Uterus (tissue), 4 donors: ENCODE data around the gene CBLB. TPM values are rescaled to one million over a fixed set of nuclear protein-coding genes. Genes with fewer than 3 reads are reported as not detected.

Experiments used
- DNase-seq, 2 donors: peaks; one replicate each; pipeline ENCODE4 v3.0.0-alpha.2; 2019 to 2020
- H3K27ac ChIP-seq, 2 donors: fragments of 200-600 bp; sonication (generic); 1 replicate in 1 of 2; 2 replicates in 1 of 2; pipeline ENCODE4 v1.5.1; 2016 to 2018
- H3K27me3 ChIP-seq, 2 donors: fragments of 200-600 bp; sonication (generic); one replicate each; pipeline ENCODE4 v1.5.1; 2018 to 2019; ENCODE audit warnings: control low read depth in 1 of 2
- H3K36me3 ChIP-seq, 2 donors: fragments of 200-600 bp; sonication (generic); one replicate each; pipeline ENCODE4 v1.5.1; 2019; ENCODE audit warnings: control low read depth in 1 of 2
- H3K4me1 ChIP-seq, 2 donors: fragments of 200-600 bp; sonication (generic); one replicate each; pipeline ENCODE4 v1.5.1; 2018 to 2019; ENCODE audit warnings: control low read depth in 1 of 2
- H3K4me3 ChIP-seq, 2 donors: fragments of 200-600 bp; sonication (generic); 1 replicate in 1 of 2; 2 replicates in 1 of 2; pipeline ENCODE4 v1.5.1; 2018 to 2019; ENCODE audit warnings: mild to moderate bottlenecking in 1 of 2
- H3K9me3 ChIP-seq, 2 donors: fragments of 200-600 bp; sonication (generic); one replicate each; pipeline ENCODE4 v1.5.1; 2019; ENCODE audit warnings: control low read depth in 1 of 2
- POLR2A ChIP-seq, 2 donors: fragments of 450-650 bp; IDR thresholded peaks; one replicate each; pipeline ENCODE4 v1.6.1; 2016; ENCODE audit warnings: antibody characterized with exemption in 2 of 2, mild to moderate bottlenecking in 1 of 2, moderate library complexity in 1 of 2
- intact Hi-C: fragments of 100-400 bp; cut with DNase I; formaldehyde crosslinking; loops from one replicate; pipeline ENCODE4 v1.15.1; 2023; ENCODE audit warnings: low total_unique reads
- total RNA-seq, 4 donors: library from RNA; depleted of rRNA in 3 of 4; stranded (reverse); fragments of >200 nt in 3 of 4; gene quantifications; one replicate each; pipeline versions ENCODE4 v1.1.0 to v1.2.4, GENCODE V29; 2014 to 2023
- TF ChIP-seq, protein P1 (sequence below), 4 experiments: fragments of 200-600 bp in 2 of 4; fragments of 450-650 bp in 2 of 4; sonication (generic) in 2 of 4; IDR thresholded peaks; one replicate each; pipeline ENCODE4 v1.5.1; 2016 to 2019; ENCODE audit warnings: antibody characterized with exemption in 4 of 4, mild to moderate bottlenecking in 2 of 4, moderate library complexity in 1 of 4
- donor health status: DM: yes; HTN: yes; CAD: no.

CBLB gene
- total RNA-seq, 4 donors from 2014 or later: 26.1 to 86.2 (median 44.5) TPM

DNA sequence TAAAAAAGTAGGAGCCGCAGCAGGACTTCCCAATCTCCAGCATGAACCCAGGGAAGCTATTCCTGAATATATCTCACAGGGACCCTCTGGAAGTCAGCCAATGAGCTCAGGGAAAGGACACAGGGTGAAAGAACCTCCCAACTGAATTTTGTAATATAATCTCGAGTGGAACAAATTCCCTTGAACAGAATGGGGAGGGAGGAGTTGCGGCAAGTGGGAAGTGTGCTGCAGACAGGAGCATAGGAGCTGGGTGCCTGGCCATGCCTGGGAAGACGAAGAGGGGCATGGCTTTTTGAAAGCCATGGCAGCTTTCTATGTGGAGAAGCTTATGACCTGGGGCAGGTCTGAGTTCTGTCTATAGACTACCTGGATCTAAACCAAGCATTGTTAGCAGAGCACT, 98.4 kb downstream of the CBLB start:
- H3K36me3 ChIP-seq: no peaks in the 10 kb centered on the region
- H3K4me1 ChIP-seq: no peaks in the 10 kb centered on the region
- intact Hi-C loops: no loop called here
- H3K9me3 ChIP-seq: no peaks in the 10 kb centered on the region
- no peak for DNase-seq
- no peaks in the 10 kb centered on the region for H3K27me3 ChIP-seq
- TF ChIP-seq, protein P1, sequence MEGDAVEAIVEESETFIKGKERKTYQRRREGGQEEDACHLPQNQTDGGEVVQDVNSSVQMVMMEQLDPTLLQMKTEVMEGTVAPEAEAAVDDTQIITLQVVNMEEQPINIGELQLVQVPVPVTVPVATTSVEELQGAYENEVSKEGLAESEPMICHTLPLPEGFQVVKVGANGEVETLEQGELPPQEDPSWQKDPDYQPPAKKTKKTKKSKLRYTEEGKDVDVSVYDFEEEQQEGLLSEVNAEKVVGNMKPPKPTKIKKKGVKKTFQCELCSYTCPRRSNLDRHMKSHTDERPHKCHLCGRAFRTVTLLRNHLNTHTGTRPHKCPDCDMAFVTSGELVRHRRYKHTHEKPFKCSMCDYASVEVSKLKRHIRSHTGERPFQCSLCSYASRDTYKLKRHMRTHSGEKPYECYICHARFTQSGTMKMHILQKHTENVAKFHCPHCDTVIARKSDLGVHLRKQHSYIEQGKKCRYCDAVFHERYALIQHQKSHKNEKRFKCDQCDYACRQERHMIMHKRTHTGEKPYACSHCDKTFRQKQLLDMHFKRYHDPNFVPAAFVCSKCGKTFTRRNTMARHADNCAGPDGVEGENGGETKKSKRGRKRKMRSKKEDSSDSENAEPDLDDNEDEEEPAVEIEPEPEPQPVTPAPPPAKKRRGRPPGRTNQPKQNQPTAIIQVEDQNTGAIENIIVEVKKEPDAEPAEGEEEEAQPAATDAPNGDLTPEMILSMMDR (IDR thresholded peaks at IDR 0.05): no peak
- no peak for TF ChIP-seq POLR2A (IDR thresholded peaks at IDR 0.05)
- no peak overlapping the region for H3K4me3 ChIP-seq
- no peak overlapping the region for H3K27ac ChIP-seq

DNA sequence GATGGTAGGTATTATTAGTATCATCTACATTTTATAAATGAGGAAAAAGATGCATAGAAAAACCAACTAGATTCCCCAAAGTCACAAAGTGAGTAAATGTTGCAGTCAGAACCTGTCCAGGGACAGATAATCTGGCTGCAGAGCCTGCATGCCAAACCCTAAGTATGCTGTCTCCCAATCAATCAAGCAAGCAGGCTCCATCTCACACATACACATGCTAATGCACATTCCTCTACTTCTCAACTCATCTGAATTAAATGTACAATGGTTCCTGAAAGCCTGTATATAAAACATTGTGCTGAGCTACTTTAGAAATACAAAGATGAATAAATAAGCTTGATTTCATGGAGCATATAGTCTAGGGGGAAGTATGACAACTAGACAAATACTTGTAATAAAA, 101.0 kb downstream of the CBLB start:
- no peak for DNase-seq
- TF ChIP-seq, protein P1 (IDR thresholded peaks at IDR 0.05): no peak
- TF ChIP-seq POLR2A (IDR thresholded peaks at IDR 0.05): no peak
- intact Hi-C loops: no loop called here
- Histone ChIP-seq H3K36me3 (no peaks in the 10 kb centered on the region), H3K4me1 (no peaks in the 10 kb centered on the region), H3K9me3 (no peaks in the 10 kb centered on the region), H3K4me3 (no peak overlapping the region), H3K27ac (no peak overlapping the region), H3K27me3 (no peaks in the 10 kb centered on the region)

DNA sequence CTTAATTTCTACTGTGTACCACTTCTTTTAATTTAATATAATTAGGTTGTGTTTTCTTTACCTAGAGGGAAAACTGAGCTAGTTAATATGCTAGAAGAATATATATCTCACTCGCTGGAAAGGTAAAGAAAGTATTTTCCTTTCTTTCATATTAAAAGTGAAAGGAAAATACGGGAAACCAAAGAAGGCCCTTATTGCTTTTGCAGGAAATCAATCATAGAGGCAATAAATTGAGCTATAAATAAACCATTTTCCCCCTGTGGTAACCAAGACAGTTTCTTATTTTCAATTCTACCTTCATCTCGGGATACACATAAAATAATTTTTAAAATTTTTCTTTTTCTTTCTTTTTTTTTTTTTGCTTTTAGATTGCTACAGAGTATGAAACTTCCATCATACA, 101.6 kb downstream of the CBLB start:
- intact Hi-C loops: no loop called here

DNA sequence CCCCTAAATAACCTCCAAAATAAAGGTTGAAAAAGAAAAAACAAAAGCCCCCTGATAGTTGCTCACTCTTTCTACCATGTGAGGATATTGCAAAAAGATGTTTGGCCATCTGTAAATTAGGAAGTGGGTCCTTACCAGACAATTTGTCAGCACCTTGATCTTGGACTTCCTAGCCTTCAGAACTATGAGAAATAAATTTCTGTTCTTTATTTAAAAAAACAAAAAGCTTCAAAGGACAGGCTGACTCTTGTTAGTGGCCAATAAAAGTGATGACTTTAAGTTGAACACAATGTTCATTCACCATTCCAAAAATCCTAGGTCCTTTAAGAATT, 103.5 kb downstream of the CBLB start:
- H3K9me3 ChIP-seq: no peaks in the 10 kb centered on the region
- no peaks in the 10 kb centered on the region for H3K4me1 ChIP-seq
- no peaks in the 10 kb centered on the region for H3K36me3 ChIP-seq
- no peak for DNase-seq
- H3K27ac ChIP-seq: no peak overlapping the region
- H3K4me3 ChIP-seq: no peak overlapping the region
- H3K27me3 ChIP-seq: no peaks in the 10 kb centered on the region
- TF ChIP-seq POLR2A (IDR thresholded peaks at IDR 0.05): no peak
- TF ChIP-seq, protein P1 (IDR thresholded peaks at IDR 0.05): no peak
- intact Hi-C loops: no loop called here

More for the DNA sequence above, 101.6 kb downstream of the CBLB start:
- no peaks in the 10 kb centered on the region for H3K4me1 ChIP-seq
- H3K27ac ChIP-seq: no peak overlapping the region
- no peaks in the 10 kb centered on the region for H3K27me3 ChIP-seq
- no peaks in the 10 kb centered on the region for H3K9me3 ChIP-seq
- no peak for TF ChIP-seq POLR2A (IDR thresholded peaks at IDR 0.05)
- TF ChIP-seq, protein P1 (IDR thresholded peaks at IDR 0.05): no peak
- H3K36me3 ChIP-seq: no peaks in the 10 kb centered on the region
- DNase-seq: no peak
- H3K4me3 ChIP-seq: no peak overlapping the region

DNA sequence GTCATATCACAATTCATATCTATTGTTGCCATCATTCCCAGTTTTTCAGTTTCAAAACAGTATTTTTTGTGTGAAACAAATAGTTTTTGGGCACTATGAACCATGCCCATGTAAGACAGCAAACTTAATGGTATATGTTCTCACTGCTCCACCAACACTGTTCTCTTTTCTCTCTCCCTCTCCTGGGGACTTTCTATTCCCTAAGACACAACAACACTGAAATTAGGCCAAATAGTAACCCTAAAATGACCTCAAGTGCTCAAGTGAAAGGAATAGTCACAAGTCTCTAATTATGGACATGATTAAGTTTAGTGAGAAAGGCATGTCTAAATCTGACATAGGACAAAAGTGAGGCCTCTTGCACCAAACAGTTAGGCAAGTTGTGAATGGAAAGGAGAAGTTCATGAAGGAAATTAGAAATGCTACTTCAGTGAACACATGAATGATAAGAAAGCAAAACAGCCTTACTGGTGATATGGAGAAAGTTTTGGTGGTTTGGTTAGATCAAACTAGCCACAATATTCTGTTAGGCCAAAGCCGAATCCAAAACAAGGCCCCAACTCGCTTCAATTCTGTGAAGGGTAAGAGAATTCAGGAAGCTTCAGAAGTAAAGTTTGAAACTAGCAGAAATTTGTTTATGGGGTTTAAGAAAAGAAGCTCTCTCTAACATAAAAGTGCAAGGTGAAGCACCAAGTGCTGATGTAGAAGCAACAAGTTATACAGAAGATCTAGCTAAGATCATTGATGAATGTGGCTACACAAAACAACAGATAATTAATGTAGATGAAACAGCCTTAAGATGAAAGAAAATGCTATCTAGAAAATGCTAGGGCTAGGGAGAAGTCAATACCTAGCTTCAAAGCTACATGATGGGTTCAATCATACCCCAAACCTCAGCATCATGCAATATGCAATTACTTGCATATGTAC, 104.2 kb downstream of the CBLB start:
- Histone ChIP-seq H3K36me3 (no peaks in the 10 kb centered on the region), H3K4me3 (no peak overlapping the region), H3K9me3 (no peaks in the 10 kb centered on the region), H3K27me3 (no peaks in the 10 kb centered on the region), H3K27ac (no peak overlapping the region), H3K4me1 (no peaks in the 10 kb centered on the region)
- TF ChIP-seq, protein P1 (IDR thresholded peaks at IDR 0.05): no peak
- no peak for TF ChIP-seq POLR2A (IDR thresholded peaks at IDR 0.05)
- intact Hi-C loops: no loop called here
- DNase-seq: no peak
